HFF-Myc (cell line): Measurements from ENCODE around the gene CENPX.

Source experiments
- DNase-seq: peaks from one replicate; pipeline ENCODE4 v3.0.0-alpha.2; 2011; ENCODE audit warnings: low read depth; ENCODE audit errors: extremely low read depth
- H3K4me3 ChIP-seq: replicated peaks from 2 replicates; pipeline ENCODE4 v1.5.1; 2011; ENCODE audit warnings: low read depth, mild to moderate bottlenecking, control low read depth, low read length
- CTCF ChIP-seq: IDR thresholded peaks from 2 replicates; pipeline ENCODE4 v1.5.1; 2012; ENCODE audit warnings: mild to moderate bottlenecking, low read depth, low read length, control low read depth; ENCODE audit errors: missing control alignments

The CENPX gene

DNA sequence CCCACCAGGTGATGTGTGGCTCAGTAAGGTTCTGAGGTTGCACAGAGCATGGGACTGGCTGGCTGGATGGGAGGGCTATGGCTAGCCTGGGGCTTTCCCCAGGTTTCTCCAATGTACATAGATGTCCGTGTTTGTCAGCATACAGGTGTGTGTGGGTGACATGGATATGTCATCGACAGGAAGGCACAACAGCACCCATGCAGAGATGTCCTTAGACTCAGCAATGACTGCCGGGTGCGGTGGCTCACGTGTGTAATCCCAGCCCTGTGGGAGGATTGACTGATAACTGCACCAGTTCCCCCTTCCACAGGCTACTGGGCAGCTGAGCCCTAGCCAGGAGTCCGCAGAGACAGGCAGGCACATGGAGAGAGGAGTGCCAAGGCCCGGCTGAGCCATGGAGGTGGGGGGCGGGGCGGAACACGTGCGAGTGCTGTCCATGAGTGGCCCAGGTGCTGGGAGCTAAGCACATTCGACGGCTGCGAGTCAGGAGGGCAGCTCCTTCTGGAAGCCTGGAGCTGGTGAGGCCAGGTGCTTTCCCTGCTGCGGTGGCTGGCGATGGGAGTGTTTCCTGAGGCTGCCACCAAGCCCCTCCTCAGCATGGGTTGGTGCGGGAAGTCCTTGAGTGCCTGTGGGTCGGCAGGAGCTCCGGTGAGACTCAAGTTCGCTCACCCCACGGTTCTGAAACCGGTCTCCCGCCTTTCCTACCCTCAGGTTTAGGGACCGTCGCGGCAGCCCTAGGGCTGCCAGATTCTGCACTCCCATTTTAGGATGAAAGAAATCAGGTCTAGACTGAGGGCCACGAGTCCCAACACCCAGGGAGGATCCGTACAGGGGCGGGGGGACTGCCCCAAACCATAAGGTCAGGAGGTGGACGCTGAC, 46.1 kb downstream of the CENPX start:
- peak overlapping the region; percentile 71 for H3K4me3 ChIP-seq
- TF ChIP-seq CTCF = no peak
- DNase-seq = no peak

DNA sequence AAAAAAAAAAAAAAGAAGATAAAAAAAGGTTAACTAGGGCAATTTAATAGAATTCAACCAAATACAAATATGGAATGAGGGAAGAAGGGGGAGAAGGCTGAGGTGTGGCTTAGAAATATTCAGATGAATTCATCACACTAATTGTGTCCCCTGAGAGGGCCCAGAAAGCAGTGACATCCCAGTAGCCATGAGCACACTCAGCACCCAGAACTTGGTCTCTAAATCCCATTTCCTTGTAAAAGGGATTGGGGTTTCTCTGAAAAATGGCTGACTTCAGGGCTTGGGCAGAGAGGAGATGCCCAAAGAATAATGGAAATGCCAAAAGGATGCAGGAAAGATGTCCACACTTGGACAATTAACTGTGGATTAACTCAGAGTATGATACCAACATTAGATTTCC, 49.2 kb downstream of the CENPX start:
- TF ChIP-seq CTCF = no peak
- DNase-seq = no peak
- no peak overlapping the region for H3K4me3 ChIP-seq

GRCh38 chr17:81968850-81969812, 53.5 kb downstream of the CENPX start:
- DNase-seq = no peak
- H3K4me3 ChIP-seq = no peak overlapping the region

More at GRCh38 chr17:81968850-81969812, 53.5 kb downstream of the CENPX start:
- no peak for TF ChIP-seq CTCF
